HTR-8/SVneo (cell line): ENCODE data around the gene DLGAP1.

Experiments
- DNase-seq: peaks from one replicate; pipeline ENCODE4 v3.0.0; 2011; ENCODE audit warnings: low spot score, mixed read lengths; ENCODE audit not compliant: insufficient read length
- FAIRE-seq: peaks from 2 replicates; lab custom pipeline; 2011; peaks lifted over from hg19 to GRCh38; lab: Jason Lieb, UNC

DLGAP1 gene

DNA sequence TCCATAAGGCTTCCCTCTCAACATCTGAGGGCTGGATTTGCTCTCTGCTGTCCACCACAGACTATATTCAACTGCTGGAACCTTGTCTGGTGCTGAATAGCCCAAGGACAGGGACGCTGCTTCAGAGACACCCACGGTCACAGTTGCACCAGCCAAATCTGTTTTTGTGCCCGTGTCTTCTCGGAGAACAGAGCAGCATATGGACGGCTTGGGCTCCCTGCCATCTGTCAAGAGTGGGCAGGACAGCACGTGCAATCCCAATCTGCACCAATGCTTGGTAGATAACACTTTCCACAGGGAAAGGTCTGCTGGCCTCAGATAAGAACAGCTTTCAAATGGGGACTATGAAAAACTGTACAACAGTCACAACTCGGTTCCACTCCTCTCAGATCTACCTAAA is 539.0 kb downstream of the DLGAP1 start:
- FAIRE-seq, result no peak
- DNase-seq, result no peak

DNA sequence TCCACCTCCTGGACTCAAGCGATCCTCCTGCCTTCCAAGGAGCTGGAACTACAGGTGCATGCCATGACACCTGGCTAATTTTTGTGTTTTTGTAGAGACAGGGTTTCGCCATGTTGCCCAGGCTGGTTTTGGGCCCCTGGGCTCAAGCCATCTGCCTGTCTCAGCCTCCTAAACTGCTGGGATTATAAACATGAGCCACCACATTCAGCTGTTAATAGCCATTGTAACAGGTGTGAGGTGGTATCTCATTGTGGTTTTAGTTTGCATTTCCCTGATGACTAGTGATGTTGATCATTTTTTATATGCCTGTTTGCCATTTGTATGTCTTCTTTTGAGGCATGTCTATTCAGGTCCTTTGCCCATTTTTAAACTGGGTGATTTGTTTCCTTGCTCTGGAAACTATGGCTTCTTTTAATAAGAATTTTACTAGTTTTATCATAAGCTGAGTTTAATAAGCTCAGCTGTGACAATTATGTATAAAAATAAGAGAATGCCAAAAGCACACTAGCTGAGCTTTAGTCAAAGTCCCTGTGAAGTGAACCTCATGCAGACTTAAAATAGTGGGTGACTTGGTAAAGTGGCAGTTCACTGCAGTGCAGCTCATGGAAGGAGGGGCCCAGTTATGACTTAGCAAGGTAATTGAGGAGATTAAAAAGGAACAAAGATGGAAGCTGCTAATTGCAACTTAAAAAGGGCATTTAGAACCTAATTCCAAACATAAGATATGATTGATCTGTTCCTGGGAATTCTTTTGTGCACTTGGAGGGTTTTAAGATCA is 540.1 kb downstream of the DLGAP1 start:
- no peak for DNase-seq
- no peak for FAIRE-seq

DNA sequence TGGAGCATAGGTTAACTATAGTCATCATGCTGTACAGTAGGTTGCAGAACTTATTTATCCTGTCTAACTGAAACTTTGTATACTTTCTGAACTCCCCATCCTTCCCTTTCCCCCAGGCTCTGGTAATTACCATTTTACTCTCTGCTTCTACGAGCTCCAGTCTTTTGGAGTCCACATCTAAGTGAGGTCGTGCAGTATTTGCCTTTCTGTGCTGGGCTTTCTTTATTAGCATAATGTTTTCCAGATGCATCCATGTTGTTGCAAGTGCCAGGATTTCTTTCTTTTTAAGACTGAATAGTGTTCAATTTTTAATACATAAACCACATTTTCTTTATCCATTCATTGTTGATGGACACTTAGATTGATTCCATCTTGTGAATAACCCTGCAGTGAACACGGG is 541.0 kb downstream of the DLGAP1 start:
- no peak for DNase-seq
- no peak for FAIRE-seq

DNA sequence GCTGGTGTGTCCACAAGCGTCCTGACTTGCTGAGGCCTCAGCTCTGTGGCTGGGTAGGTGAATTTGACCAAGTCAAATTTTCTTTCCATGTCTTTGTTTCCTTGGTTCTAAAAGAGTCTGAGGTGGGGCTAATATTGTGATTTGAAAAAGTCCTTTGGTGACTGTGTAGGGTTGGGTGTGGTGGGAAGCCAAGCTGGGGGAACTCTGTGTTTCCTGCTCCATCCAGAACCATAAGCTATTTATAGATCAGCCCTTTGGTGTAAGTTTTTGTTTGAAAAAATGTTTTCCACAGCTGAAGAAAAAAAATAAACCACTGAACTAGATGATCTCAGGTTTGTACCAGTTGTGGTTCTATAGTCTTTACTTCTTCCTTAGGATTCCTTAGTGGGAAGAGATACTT is 542.4 kb downstream of the DLGAP1 start:
- DNase-seq (no peak), FAIRE-seq (no peak)

DNA sequence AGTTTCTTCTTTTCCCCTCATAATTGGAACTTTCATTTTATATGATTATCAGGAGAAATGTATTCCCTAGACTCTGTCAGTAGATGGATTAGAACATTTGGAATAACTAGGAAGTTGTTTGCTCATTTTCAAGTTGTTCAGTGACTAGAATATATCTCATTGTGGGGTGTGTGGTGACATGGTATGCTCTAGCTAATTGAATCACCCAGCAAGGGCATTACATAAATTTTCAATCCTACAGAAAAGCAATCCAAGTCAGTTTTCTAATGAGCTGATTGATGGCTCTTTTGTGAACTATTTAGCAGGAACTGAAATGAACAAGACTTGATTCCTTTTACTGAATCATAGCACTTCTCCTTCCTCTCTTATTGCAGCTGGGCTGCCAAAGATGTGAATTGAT is 543.7 kb downstream of the DLGAP1 start:
- FAIRE-seq (no peak), DNase-seq (no peak)

DNA sequence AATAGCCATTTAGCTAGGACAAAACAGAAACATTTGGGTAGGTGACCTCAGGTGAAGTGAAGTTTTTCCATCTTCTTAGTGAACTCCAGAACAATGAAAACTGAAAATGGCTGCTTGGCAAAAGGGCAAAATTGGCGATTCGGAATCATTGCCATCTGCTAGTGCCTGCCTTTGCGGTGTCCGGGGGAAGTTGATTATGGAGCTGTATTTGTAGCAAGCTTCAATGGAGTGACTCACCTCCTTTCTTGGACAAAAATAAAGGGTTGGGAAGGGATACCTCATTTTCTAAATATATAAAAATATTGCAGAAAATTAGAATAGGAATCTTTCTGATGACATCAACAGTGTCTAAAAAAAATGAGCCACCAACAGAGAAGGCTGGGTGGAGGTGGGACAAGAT is 544.6 kb downstream of the DLGAP1 start:
- no peak for FAIRE-seq

DNA sequence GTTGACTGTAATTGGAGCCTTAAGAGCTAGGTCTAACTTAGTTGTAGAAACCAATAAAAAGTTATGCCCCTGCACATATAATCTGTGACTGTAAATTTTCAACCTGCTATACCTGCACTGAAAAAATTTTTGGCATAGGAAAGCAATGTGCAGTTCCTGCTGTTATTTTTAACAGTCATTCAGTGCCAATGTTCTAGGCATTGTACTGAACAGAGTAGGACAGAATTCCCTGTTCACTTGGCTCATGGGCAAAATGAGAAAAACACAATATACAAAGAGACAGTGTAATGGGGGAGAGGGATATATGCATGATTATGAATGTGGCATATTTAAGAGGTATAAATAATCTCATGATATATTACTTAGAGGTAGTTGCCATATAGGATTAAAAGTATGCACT is 547.2 kb downstream of the DLGAP1 start:
- DNase-seq (no peak), FAIRE-seq (no peak)

More for the DNA sequence above, 544.6 kb downstream of the DLGAP1 start:
- DNase-seq, result no peak

DNA sequence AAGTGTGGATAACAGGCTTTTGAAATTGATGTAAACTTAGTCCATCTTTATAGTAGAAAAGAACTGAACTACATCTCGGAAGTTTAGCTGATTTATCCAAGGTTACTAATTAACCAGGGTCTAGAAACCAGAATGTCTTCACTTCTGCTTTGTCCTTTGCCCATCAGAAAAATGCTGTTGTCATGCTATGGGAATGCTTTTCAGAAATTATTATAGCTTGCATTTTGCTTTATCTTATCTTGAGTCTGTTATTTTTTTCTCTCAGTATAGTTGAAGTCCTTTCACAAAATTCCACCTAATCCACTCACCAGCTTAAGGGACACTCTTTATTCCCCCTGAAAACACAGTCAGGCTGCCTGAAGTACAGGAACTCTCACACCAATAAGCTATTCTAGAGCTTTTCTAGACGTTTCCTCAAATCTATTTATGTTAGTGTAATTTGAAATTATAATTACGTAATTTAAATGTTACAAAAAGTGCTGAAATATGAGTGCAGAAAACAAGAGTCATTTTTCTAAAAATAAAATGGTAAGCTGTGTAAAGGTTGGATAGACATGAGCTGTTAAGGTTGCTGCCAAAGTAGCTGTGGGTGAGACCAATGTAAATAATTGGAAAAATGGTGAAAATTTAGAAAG is 548.9 kb downstream of the DLGAP1 start:
- no peak for FAIRE-seq
- no peak for DNase-seq

DNA sequence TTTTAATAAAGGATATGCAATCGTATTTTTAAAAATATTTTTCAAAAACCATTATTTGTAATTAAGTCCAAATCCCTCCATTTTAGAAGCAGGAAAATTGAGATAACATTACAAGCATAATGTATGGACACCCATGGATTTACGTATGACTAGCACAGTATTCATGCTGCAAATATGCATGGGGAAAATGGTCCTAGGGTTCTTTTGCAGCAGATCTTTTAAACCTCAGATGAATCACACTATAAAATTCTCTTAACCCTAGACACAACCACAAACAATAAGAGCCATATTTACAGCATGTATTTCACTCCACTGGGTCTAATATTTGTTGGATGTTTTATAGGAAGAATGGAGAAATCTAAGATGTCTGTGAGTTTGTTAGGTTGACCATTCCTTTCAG is 551.8 kb downstream of the DLGAP1 start:
- DNase-seq (peak; percentile 24), FAIRE-seq (no peak)

DNA sequence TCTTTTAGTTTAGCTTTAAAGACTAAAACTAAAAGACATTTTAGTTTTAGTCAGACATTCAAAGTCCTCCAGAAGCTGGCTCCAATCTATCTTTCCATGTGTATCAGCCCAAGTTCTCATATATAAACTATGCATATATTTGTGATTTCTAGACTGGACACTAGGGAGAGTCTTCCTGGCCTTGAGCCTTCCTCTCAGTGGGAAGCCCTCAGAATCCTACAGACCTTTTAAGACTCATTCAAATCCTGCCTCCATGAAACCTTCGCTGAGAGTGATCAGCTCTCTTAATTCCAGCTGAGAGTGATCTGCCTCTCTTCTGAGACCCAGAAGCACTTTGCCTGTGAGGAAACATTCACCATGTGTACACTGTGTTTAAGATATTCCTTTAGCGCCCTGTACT is 552.4 kb downstream of the DLGAP1 start:
- DNase-seq, result no peak
- no peak for FAIRE-seq

DNA sequence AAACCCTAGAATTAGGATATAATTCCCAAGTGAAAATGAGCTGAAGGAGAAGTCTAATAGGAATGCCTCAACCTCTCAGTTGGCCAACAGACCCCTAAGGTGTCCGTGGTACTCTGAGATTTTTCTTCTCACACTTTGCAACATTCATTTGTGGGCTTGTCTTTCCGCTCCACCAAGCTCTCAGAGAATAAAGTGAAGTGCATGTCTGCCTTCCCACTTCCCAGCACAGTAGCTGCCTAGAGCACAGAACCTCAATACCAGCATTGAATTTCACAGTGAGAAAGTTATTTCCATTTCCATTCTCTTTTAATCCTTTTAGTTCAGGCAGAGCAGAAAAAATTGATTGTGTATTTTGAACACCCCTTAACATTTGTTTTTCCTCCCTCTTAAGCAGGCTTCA is 553.3 kb downstream of the DLGAP1 start:
- DNase-seq (no peak), FAIRE-seq (no peak)

DNA sequence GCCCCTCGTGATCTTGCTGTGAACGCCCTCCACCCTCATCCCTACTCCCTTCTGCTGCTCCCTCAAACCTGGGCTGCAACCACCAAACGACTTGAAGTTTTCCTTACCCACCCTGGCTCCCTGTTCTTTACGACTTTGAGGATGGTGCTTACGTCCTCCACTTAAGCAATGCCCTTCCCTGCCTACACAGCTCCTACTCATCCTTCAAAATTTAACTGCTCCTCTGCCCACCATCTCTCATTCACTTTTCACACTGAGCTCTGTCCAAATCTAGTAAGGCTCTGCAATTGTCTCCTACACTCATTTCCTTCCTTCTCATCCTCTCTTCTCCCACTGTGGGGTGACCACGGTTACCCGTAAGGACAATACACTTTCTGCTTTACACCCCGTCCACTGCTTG is 554.1 kb downstream of the DLGAP1 start:
- DNase-seq, result no peak
- no peak for FAIRE-seq

DNA sequence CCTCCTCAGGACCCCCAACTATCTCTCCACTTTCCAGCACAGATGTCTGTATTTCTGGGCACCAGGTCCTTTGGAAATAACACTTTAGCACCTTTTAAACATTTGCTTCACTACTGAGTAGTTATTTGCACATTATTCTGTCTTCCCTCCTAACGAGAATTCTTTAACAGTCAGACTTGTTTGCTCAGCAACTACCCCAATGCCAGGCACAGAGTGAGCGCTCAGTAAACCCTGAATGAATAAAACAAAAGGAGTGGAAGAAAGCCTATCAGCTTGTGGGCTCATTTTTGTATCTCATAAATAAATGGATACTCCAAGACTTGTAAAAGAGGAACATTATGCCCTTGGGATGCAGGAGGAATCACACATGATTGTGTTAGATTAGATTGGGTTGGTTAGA is 554.8 kb downstream of the DLGAP1 start:
- FAIRE-seq (no peak), DNase-seq (no peak)

DNA sequence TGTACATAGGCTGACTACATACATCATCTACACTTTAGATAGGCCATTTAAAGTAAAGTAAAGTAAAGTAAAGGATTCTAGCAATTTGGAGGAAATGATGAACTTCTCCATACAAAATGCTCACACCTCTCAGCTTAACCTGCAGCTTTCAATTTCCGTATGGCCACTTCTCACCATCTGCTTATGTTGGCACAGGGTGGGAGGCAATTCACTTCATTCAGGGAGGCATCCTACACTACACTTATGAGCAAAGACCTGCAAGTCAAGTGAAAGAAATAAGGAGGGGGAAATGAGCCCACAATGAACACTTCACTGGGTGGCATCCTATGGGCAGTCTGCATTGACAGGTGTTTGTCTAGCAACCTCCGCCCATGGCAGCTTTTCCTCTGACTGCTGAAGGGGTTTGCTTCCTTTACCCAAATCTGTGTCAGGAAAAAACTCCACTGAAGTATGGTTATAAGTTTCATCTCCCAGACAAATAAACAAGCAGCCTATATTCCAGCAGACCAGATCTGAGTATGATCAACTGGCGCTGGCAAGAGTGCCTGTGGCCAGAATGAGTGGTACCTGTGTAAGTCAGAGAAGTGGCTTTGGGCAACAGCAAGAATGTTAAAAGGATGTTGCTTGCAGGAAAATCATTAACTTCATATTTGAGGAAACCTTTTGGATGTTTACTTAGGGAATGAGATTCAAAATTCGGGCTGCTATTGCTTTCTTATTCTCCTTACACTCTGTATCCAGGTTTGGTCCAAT is 556.1 kb downstream of the DLGAP1 start:
- DNase-seq (no peak), FAIRE-seq (no peak)

DNA sequence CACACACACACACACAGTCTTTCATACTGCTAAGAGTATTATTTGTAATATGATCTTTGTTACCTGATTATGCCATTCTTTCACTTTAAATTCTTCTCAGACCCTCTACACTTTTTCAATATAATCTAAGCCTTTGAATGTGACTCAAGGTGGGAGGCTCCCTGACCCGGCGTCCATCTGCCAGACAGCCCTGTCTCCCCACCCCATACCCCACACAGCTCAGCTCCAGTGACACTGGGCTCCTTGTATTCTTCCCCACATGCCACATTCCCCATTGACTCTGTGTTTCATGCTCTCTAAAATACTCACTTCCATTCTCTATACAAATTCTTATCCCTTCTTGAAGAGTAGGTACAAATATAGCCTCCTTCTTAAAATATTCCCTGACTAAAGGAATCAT is 563.0 kb downstream of the DLGAP1 start:
- no peak for DNase-seq
- no peak for FAIRE-seq

DNA sequence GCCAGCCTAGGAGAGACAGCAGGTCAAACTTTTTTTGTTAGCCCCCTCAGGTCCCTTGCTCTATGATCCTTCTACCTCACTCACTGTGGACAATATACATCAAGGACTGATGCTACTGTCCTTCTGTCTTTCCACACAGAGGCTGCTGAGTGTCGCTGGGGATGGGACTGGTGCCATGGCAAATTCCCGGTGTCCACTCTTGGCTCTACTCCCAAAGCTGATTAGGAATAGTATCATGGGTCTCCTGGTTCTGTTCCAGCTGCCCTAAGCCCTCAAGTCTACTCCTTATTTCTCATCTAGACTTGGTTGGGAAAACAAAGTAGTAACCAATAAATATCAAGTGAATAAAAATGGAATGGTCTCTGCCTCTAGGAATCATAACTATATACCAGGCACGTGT is 563.9 kb downstream of the DLGAP1 start:
- FAIRE-seq (no peak), DNase-seq (no peak)

DNA sequence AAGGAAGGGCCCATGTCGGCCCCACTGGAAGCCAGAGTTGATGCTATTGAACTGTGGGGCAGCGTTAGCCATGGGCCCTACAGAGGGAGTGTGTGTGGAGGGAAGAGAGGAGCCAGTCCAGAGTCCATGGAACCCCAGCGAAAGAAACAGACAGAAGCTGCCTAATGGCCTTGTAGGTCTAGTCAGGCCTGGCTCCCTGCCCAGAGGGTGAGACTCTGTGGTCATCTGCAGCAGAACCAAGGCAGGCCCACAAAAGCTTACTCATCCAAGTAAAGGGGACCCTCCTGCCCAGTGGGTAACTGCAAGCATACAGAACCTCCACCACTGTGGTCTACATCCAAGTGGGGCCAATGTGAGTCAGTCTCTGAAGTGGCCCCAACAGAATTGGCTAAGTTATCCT is 565.3 kb downstream of the DLGAP1 start:
- no peak for DNase-seq

DNA sequence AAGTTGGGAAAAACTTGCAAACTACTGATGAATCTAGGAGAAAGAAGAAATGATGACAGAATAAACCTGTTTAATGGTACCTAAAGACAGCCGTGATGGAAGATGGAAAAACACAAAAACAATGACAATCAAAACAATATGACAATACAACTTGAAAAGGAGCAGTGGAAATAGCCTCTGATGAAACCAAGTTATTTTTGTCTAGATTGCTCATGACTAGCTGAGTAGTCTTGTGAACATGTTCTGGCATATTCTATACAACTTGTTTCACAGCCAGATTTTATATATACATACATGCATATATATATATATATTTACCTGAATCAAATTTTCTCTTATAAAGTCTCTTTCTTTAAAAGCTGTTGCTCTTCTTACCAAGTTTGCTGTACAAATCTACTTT is 566.0 kb downstream of the DLGAP1 start:
- FAIRE-seq, result no peak
- DNase-seq, result no peak

More for the DNA sequence above, 565.3 kb downstream of the DLGAP1 start:
- no peak for FAIRE-seq

DNA sequence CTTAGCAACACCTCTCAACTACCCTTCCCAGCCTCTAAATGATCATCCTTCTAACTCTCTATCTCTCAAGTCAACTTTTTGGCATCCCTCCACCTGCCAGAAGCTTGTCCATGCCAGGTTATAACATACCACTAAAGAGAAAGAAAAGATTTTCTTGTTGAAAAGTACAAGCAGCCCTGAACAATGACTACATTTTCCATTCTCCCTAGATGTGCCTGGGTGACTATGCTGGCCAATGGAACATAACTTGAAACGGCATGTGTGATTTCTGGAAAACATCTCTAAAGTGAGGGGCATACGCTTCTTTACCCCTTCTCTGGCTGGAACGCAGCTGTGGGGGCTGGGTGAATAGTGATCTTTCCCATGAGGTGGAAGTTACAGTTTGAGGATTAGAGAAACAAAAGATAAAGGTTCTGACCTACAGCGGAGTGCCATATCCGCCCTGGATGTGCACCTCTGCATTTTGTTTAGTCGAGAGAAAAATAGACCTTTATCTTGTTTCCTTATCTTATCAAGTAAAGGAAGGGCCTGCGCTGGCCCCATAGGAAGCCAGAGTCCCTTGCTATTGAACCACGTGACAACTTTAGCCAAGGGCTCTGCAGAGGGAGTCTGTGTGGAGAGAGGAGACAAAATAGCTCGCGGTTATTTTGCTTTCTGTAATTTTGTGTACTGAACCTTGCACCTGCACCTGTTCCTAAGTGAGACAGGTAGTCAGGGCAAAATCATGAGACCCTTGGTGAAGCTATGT is 568.4 kb downstream of the DLGAP1 start:
- DNase-seq (no peak), FAIRE-seq (no peak)

DNA sequence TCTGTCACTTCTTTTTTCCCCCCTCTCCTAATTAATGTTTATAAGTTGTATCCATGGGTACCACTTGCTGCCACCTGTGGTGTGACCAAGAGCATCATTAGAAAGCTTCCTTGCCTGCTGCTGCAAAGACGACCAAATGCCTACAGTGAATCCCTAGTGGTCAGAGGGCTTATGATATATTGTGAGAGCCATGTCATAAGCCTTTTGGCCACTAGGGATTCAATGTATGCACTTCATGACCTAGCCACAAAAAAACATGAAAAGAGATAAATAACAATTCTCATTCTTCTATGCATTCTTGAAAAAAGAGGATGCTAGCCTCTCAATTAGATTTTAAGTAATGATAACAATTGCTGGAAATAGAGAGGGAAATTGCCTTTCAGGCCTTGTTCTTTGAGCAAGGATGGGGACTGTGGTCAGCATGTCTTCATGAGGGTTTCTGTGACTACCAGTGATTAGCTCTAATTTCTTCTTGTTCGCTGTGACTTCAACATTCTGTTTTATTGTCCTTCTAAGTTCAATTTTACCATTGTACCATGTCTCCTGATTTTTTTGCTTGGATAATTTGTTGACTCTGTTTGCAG is 569.8 kb downstream of the DLGAP1 start:
- DNase-seq, result peak; percentile 10
- FAIRE-seq, result no peak

DNA sequence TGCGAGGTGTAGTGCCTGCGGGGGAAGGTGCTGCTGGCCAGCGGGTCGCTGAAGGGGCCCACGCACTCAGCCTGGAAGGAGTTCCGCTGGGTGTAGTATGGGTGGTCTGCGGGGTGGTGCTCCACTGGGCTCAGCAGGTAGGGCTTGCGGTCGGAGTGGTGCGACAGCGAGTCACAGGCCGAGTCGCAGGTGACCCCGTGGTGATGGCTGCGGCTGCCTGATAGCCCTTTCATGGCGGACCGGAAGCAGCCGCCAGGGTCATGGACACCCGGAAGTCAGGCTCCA is 575.3 kb downstream of the DLGAP1 start:
- FAIRE-seq (no peak), DNase-seq (no peak)
